ENCODE data around the gene SEC31B. TPM values are rescaled to one million over a fixed set of nuclear protein-coding genes. Genes with fewer than 3 reads are reported as not detected.

The SEC31B gene
- polyA plus RNA-seq, 3 donors, result 0.05 to 50.2 (median 0.09) TPM

DNA sequence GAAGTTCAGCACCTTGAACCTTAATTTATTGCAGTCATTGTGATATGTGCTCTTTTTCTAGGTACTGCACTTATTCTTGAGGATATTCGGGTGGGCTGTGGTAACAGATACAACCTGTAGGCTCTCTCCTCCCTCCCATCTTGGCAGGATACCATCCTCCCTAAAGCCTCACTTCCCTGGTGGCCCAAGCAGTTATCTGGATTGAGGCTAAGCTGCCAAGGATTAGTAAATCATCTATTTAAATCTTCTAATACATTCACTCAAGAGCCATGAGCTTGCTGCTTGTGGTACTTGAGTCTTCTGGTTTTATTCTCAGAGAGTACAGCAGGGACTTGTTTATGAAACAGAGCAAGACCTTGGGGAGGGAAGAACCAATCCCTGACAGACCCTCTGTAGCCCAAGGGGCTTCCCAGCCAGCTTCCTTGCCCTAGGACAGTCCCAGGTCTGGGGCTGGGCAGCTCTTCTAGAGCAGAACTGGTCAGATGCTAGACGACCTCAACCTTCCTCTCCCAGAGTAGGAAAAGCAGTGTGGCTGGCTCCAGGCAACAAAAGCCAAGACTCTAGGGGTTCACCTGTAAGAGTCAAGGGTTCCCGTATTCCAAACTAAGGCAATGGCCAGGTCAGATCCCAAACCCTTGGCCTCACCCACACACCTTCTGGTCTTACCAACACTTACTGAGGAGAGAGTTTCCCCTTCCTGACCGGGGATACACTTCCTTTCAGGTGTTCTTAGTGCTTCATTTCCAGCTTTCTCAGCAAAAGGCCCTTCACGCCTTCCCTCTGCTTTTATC, 35.6 kb downstream of the SEC31B start:
- Histone ChIP-seq H4K20me1 (ENCODE audit: insufficient read depth, low read length) (no peaks in the 10 kb centered on the region), H3K36me3 (replicated peaks in 1 of 2; ENCODE audit: control insufficient read depth in 1 of 2, insufficient read depth in 2 of 2, low read length in 2 of 2) (peaks cover 15 to 26% of the 10 kb centered on the region in 2 donors), H3K4me1 (ENCODE audit: control insufficient read depth in 1 of 2, insufficient read depth in 2 of 2, low read length in 2 of 2) (peaks cover 14 to 21% of the 10 kb centered on the region in 2 donors), H3K27me3 (ENCODE audit: control insufficient read depth in 2 of 2, insufficient read depth in 2 of 2, low read length in 2 of 2) (peaks cover 30 to 43% of the 10 kb centered on the region in 2 donors), H3K79me2 (ENCODE audit: insufficient read depth, low read length) (no peaks in the 10 kb centered on the region), H2AFZ (ENCODE audit: insufficient read depth, low read depth, low read length, poor library complexity, severe bottlenecking) (no peak overlapping the region), H3K4me2 (replicated peaks; ENCODE audit: extremely low read depth, low read length, poor library complexity, severe bottlenecking) (no peak overlapping the region), H3K9ac (ENCODE audit: insufficient read depth, low read length, poor library complexity, severe bottlenecking) (no peak overlapping the region), H3K27ac (ENCODE audit: low read depth in 1 of 2, low read length in 2 of 2) (no peak overlapping the region), H3K9me3 (replicated peaks in 1 of 2; ENCODE audit: control insufficient read depth in 1 of 2, insufficient read depth in 1 of 2, low read length in 2 of 2) (no peaks in the 10 kb centered on the region), H3K4me3 (replicated peaks in 1 of 3; ENCODE audit: low read depth in 2 of 3, low read length in 3 of 3) (no peak overlapping the region)
- intact Hi-C loops (cut with micrococcal nuclease), result no loop called here
- peaks cover 39 to 45% (median 44%) of the 10 kb centered on the region in 3 donors for H3K27me3 Mint-ChIP-seq (ENCODE audit: low read depth in 3 of 3)
- H3K4me3 Mint-ChIP-seq, result no peak overlapping the region
- peaks cover 0 to 14% (median 2%) of the 10 kb centered on the region in 7 donors for H3K9me3 Mint-ChIP-seq
- DNase-seq, result no peak
- no peak overlapping the region for H3K27ac Mint-ChIP-seq
- no peak for TF ChIP-seq CTCF (IDR thresholded peaks at IDR 0.05)
- 89% methylated on average over 3 of the region's 5 CpGs for WGBS (ENCODE audit: insufficient coverage)
- peaks cover 16% of the 10 kb centered on the region for H3K4me1 Mint-ChIP-seq
- peaks cover 20 to 30% of the 10 kb centered on the region in 2 donors for H3K36me3 Mint-ChIP-seq

DNA sequence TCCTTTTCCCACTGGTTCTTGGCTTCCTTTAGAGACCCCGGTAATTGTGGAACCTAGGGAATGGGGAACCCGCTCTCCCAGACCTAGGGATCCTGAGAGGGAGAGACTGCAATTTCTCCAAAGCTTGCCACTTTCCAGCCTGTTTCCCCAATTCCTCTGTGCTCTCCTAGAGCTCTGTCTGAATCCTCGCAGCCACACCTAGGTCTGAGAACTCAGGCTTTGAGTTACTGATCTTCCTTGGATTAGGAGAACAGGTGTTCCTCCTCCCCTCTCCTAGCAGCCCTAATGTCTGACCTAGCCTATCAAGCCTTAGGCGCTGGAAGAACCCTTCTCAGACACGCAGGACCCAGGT, 36.9 kb downstream of the SEC31B start:
- H3K4me3 ChIP-seq (replicated peaks in 1 of 3; ENCODE audit: low read depth in 2 of 3, low read length in 3 of 3), result peak overlapping the region in 1 of 3 experiments; percentile 76
- no peaks in the 10 kb centered on the region for H3K79me2 ChIP-seq (ENCODE audit: insufficient read depth, low read length)
- peak overlapping the region; percentile 89 for H3K4me2 ChIP-seq (replicated peaks; ENCODE audit: extremely low read depth, low read length, poor library complexity, severe bottlenecking)
- H3K27me3 ChIP-seq (ENCODE audit: control insufficient read depth in 2 of 2, insufficient read depth in 2 of 2, low read length in 2 of 2), result peaks cover 34 to 56% of the 10 kb centered on the region in 2 donors
- intact Hi-C loops (cut with micrococcal nuclease), result no loop called here
- H3K4me1 ChIP-seq (ENCODE audit: control insufficient read depth in 1 of 2, insufficient read depth in 2 of 2, low read length in 2 of 2), result peaks cover 14 to 21% of the 10 kb centered on the region in 2 donors
- no peak overlapping the region for H3K9ac ChIP-seq (ENCODE audit: insufficient read depth, low read length, poor library complexity, severe bottlenecking)
- H3K9me3 ChIP-seq (replicated peaks in 1 of 2; ENCODE audit: control insufficient read depth in 1 of 2, insufficient read depth in 1 of 2, low read length in 2 of 2), result no peaks in the 10 kb centered on the region
- H2AFZ ChIP-seq (ENCODE audit: insufficient read depth, low read depth, low read length, poor library complexity, severe bottlenecking), result no peak overlapping the region
- H3K36me3 ChIP-seq (replicated peaks in 1 of 2; ENCODE audit: control insufficient read depth in 1 of 2, insufficient read depth in 2 of 2, low read length in 2 of 2), result peaks cover 8 to 14% of the 10 kb centered on the region in 2 donors
- 88% methylated on average over 3 of the region's 5 CpGs for WGBS (ENCODE audit: insufficient coverage)
- peaks cover 0 to 14% (median 2%) of the 10 kb centered on the region in 7 donors for H3K9me3 Mint-ChIP-seq
- TF ChIP-seq CTCF (IDR thresholded peaks at IDR 0.05), result peak; percentile 57
- H3K27ac Mint-ChIP-seq, result no peak overlapping the region
- H3K27ac ChIP-seq (ENCODE audit: low read depth in 1 of 2, low read length in 2 of 2), result no peak overlapping the region
- peaks cover 16% of the 10 kb centered on the region for H3K4me1 Mint-ChIP-seq
- peak overlapping the region in 1 of 2 donors; percentile 92 for H3K4me3 Mint-ChIP-seq
- H3K27me3 Mint-ChIP-seq (ENCODE audit: low read depth in 3 of 3), result peaks cover 43 to 57% (median 56%) of the 10 kb centered on the region in 3 donors
- DNase-seq, result no peak
- H4K20me1 ChIP-seq (ENCODE audit: insufficient read depth, low read length), result no peaks in the 10 kb centered on the region
- peaks cover 13 to 22% of the 10 kb centered on the region in 2 donors for H3K36me3 Mint-ChIP-seq

Data from CD14-positive monocyte (primary cell).